ENCODE measurements around the gene AUTS2. TPM values are rescaled to one million over a fixed set of nuclear protein-coding genes. Genes with fewer than 3 reads are reported as not detected.

AUTS2 gene
- total and polyA plus RNA-seq, 7 experiments from 2014 or later, result 0.40 to 31.7 (median 4.2) TPM

DNA sequence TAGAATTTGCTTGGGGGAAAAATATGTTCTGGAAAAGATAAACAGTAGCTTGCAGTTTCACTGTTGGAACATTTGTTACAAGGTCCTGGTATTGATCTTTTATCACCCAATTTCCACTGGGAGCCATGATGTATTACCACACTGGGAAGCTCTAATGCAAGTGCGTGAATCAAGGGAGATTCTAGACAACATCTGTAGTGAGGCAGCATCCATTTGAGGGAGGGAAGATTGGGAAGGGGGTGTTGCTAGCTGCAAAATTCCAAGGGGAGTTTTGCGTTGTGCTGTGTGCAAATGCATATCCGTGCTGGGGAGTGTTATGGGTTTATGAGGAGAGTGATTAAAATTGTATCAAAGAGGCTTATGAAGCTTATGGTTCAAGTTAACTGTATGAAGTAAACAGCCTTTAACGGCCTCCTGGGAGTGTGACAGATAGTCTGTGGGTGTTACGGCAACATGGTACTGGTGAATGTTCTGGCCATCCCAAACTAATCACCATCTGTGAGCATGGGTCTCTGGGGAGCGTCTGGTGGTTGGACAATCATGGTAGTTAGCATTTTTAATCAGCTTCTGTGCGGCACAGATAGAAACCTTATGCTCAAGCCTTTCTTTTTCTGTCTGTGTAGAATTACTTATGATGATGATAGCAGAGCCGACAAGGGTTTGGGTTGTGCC lies 931.8 kb downstream of the AUTS2 start:
- Histone ChIP-seq H3K4me1 (ENCODE audit: control insufficient read depth in 2 of 2, insufficient read depth in 2 of 2, low read length in 2 of 2) (no peaks in the 10 kb centered on the region), H3K27me3 (ENCODE audit: control insufficient read depth in 2 of 2, insufficient read depth in 2 of 2, low read length in 2 of 2) (no peaks in the 10 kb centered on the region), H3K4me3 (ENCODE audit: low read length) (no peak overlapping the region), H3K9me3 (ENCODE audit: control insufficient read depth in 2 of 3, low read length in 3 of 3) (no peaks in the 10 kb centered on the region), H3K27ac (ENCODE audit: low read depth, low read length) (no peak overlapping the region), H3K36me3 (ENCODE audit: control insufficient read depth in 2 of 3, insufficient read depth in 3 of 3, low read length in 3 of 3) (no peaks in the 10 kb centered on the region)
- CTCF ChIA-PET, result no interaction called here
- DNase-seq (no peak), ATAC-seq (no peak)
- Mint-ChIP-seq H3K4me3 (no peak overlapping the region), H3K4me1 (no peaks in the 10 kb centered on the region), H3K9me3 (peaks cover 0 to 5% (median 0%) of the 10 kb centered on the region in 11 donors), H3K36me3 (peaks cover 0 to 4% (median 0%) of the 10 kb centered on the region in 5 donors), H3K27ac (no peak overlapping the region), H3K27me3 (peaks cover 0 to 8% (median 0%) of the 10 kb centered on the region in 5 donors)
- POLR2A ChIA-PET, result no interaction called here
- intact Hi-C loops (cut with micrococcal nuclease), result no loop called here

DNA sequence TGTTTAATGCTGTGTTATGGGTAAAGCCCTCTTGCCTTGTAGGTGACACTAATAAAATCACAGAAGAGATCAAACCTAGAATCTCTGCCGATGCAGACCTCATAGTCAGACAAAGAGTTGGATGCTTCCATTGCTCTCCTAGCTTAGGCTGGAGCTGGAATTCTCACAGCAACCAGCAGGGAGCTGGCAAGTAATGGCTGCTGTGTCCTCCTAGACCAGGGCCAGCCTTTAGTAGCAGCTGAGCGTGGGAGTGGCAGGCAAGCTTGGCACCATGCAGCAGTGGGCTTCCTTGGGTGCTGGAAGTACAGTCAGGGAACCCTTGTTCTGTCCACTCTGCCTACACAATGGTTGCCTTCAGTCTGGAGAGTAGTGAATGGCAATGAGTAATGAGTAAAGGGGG lies 935.3 kb downstream of the AUTS2 start:
- ATAC-seq, result no peak
- CTCF ChIA-PET, result no interaction called here
- POLR2A ChIA-PET, result no interaction called here

DNA sequence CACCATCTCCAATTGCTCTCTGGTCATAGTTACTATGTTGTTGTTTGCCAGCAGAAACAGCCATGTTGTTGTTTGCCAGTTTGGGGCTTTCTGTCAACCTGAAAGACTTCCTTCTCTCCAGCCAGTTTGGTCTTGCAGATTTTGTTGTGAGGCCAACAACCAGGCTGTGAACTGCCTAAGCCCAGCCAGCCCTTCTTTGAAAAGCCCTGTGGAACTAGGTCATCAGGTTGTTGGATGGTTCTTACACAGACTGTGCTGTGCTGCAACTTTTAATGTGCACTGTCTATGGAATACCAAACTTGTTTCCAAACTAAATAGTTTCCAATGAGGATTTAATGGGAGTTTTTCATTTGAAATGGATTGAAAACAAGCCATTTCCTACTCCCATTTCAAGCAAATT lies 940.9 kb downstream of the AUTS2 start:
- ChIA-PET POLR2A (no interaction called here), CTCF (no interaction called here)
- Histone ChIP-seq H3K4me1 (ENCODE audit: control insufficient read depth in 2 of 2, insufficient read depth in 2 of 2, low read length in 2 of 2) (no peaks in the 10 kb centered on the region), H3K27ac (ENCODE audit: low read depth, low read length) (no peak overlapping the region), H3K36me3 (ENCODE audit: control insufficient read depth in 2 of 3, insufficient read depth in 3 of 3, low read length in 3 of 3) (no peaks in the 10 kb centered on the region), H3K4me3 (ENCODE audit: low read length) (no peak overlapping the region), H3K27me3 (ENCODE audit: control insufficient read depth in 2 of 2, insufficient read depth in 2 of 2, low read length in 2 of 2) (no peaks in the 10 kb centered on the region), H3K9me3 (ENCODE audit: control insufficient read depth in 2 of 3, low read length in 3 of 3) (no peaks in the 10 kb centered on the region)
- DNase-seq (no peak), ATAC-seq (no peak)
- H3K9me3 Mint-ChIP-seq, result peaks cover 0 to 5% (median 0%) of the 10 kb centered on the region in 11 donors
- peaks cover 0 to 8% (median 0%) of the 10 kb centered on the region in 5 donors for H3K27me3 Mint-ChIP-seq
- intact Hi-C loops (cut with micrococcal nuclease), result no loop called here
- H3K36me3 Mint-ChIP-seq, result no peaks in the 10 kb centered on the region
- H3K4me3 Mint-ChIP-seq, result no peak overlapping the region
- no peak overlapping the region for H3K27ac Mint-ChIP-seq
- H3K4me1 Mint-ChIP-seq, result no peaks in the 10 kb centered on the region

More for the DNA sequence above, 935.3 kb downstream of the AUTS2 start:
- Mint-ChIP-seq H3K4me1 (no peaks in the 10 kb centered on the region), H3K36me3 (peaks cover 0 to 4% (median 0%) of the 10 kb centered on the region in 5 donors), H3K9me3 (peaks cover 0 to 5% (median under 1%) of the 10 kb centered on the region in 11 donors), H3K4me3 (no peak overlapping the region), H3K27me3 (no peaks in the 10 kb centered on the region), H3K27ac (no peak overlapping the region)
- Histone ChIP-seq H3K4me1 (ENCODE audit: control insufficient read depth in 2 of 2, insufficient read depth in 2 of 2, low read length in 2 of 2) (no peaks in the 10 kb centered on the region), H3K9me3 (ENCODE audit: control insufficient read depth in 2 of 3, low read length in 3 of 3) (no peaks in the 10 kb centered on the region), H3K27me3 (ENCODE audit: control insufficient read depth in 2 of 2, insufficient read depth in 2 of 2, low read length in 2 of 2) (no peaks in the 10 kb centered on the region), H3K27ac (ENCODE audit: low read depth, low read length) (no peak overlapping the region), H3K4me3 (ENCODE audit: low read length) (no peak overlapping the region), H3K36me3 (ENCODE audit: control insufficient read depth in 2 of 3, insufficient read depth in 3 of 3, low read length in 3 of 3) (no peaks in the 10 kb centered on the region)
- no peak for DNase-seq
- intact Hi-C loops (cut with micrococcal nuclease), result no loop called here

DNA sequence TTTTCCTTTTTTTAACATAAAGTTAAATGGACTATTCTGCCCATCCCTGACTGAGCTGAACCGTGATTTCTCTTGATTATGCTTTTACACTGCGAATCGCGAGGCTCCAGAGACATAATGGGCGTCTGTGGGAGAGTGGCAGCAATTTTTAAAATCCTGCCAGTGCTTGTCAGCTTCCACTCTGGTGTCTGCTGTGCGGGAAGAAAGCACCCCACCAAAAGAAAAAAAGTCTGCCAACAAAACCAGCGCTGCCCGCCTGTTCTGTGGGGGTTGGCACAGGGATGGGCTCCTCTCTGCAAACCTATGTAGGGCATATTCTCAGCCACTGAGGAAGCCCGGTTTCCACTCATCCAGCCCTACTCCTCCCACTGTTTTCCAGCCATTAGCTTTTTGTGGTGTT lies 941.3 kb downstream of the AUTS2 start:
- H3K9me3 Mint-ChIP-seq, result peaks cover 0 to 5% (median 0%) of the 10 kb centered on the region in 11 donors
- CTCF ChIA-PET, result no interaction called here
- no peak overlapping the region for H3K4me3 Mint-ChIP-seq
- intact Hi-C loops (cut with micrococcal nuclease), result no loop called here
- H3K36me3 ChIP-seq (ENCODE audit: control insufficient read depth in 2 of 3, insufficient read depth in 3 of 3, low read length in 3 of 3), result no peaks in the 10 kb centered on the region
- H3K27me3 Mint-ChIP-seq, result peaks cover 0 to 8% (median 0%) of the 10 kb centered on the region in 5 donors
- no peaks in the 10 kb centered on the region for H3K27me3 ChIP-seq (ENCODE audit: control insufficient read depth in 2 of 2, insufficient read depth in 2 of 2, low read length in 2 of 2)
- H3K4me1 ChIP-seq (ENCODE audit: control insufficient read depth in 2 of 2, insufficient read depth in 2 of 2, low read length in 2 of 2), result no peaks in the 10 kb centered on the region
- no peak for ATAC-seq
- H3K36me3 Mint-ChIP-seq, result no peaks in the 10 kb centered on the region
- H3K4me1 Mint-ChIP-seq, result no peaks in the 10 kb centered on the region
- H3K4me3 ChIP-seq (ENCODE audit: low read length), result no peak overlapping the region
- no peak overlapping the region for H3K27ac ChIP-seq (ENCODE audit: low read depth, low read length)
- DNase-seq, result no peak
- POLR2A ChIA-PET, result no interaction called here
- H3K27ac Mint-ChIP-seq, result no peak overlapping the region
- H3K9me3 ChIP-seq (ENCODE audit: control insufficient read depth in 2 of 3, low read length in 3 of 3), result no peaks in the 10 kb centered on the region

DNA sequence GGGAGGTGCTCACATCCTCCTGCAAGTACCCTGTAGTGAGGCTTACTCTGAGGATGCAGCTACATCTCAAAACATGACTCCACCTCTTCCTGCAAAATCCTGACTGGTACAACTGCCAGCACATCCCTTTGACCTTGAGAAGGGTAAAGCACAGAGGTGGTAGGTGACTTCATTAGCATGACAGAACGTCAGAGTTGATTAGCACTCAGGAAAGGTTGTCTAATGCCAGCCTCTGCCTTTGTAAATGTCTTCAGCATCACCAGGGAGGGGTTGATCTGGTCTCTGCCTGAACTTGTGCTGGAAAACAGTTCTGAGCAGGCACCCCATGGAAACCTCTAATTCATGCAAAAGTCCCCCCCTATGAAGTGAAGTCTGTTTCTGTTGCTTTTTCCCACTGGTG lies 942.4 kb downstream of the AUTS2 start:
- intact Hi-C loops (cut with micrococcal nuclease), result no loop called here
- POLR2A ChIA-PET, result no interaction called here
- H3K4me3 Mint-ChIP-seq, result no peak overlapping the region
- ATAC-seq (no peak), DNase-seq (no peak)
- H3K27ac ChIP-seq (ENCODE audit: low read depth, low read length), result no peak overlapping the region
- no peaks in the 10 kb centered on the region for H3K4me1 ChIP-seq (ENCODE audit: control insufficient read depth in 2 of 2, insufficient read depth in 2 of 2, low read length in 2 of 2)
- H3K4me1 Mint-ChIP-seq, result no peaks in the 10 kb centered on the region
- H3K9me3 Mint-ChIP-seq, result peaks cover 0 to 5% (median 0%) of the 10 kb centered on the region in 11 donors
- H3K36me3 Mint-ChIP-seq, result no peaks in the 10 kb centered on the region
- no peaks in the 10 kb centered on the region for H3K9me3 ChIP-seq (ENCODE audit: control insufficient read depth in 2 of 3, low read length in 3 of 3)
- H3K27me3 Mint-ChIP-seq, result peaks cover 0 to 8% (median 0%) of the 10 kb centered on the region in 5 donors
- no peaks in the 10 kb centered on the region for H3K36me3 ChIP-seq (ENCODE audit: control insufficient read depth in 2 of 3, insufficient read depth in 3 of 3, low read length in 3 of 3)
- CTCF ChIA-PET, result no interaction called here
- H3K27ac Mint-ChIP-seq, result no peak overlapping the region
- no peaks in the 10 kb centered on the region for H3K27me3 ChIP-seq (ENCODE audit: control insufficient read depth in 2 of 2, insufficient read depth in 2 of 2, low read length in 2 of 2)
- no peak overlapping the region for H3K4me3 ChIP-seq (ENCODE audit: low read length)

DNA sequence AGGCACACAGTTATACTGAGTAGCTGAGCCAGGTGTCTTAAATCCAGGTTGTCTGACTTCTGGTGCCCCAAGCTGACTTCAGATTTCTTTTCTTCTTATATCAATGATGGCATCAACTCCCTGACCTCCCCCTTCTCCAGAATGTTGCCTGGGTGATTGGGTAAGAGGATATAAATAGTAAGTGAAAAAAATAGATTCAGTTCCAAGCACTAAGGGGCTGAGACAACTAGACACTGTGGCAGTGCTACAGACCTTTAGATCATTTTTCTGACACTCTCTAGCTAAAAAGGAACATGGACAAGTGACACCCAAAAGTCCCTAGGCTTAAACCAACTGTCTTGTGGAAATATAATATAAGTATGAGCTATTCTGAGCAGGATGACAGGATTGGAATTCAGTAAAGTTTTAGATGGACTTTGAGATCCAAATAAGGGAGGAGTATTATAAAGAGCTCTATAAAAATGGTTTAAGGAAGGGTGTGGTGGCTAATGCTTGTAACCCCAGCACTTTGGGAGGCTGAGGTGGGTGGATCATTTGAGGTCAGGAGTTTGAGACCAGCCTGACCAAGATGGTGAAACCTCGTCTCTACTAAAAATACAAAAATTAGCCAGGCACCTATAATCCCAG lies 944.6 kb downstream of the AUTS2 start:
- Histone ChIP-seq H3K27me3 (ENCODE audit: control insufficient read depth in 2 of 2, insufficient read depth in 2 of 2, low read length in 2 of 2) (no peaks in the 10 kb centered on the region), H3K27ac (ENCODE audit: low read depth, low read length) (no peak overlapping the region), H3K36me3 (ENCODE audit: control insufficient read depth in 2 of 3, insufficient read depth in 3 of 3, low read length in 3 of 3) (no peaks in the 10 kb centered on the region), H3K9me3 (ENCODE audit: control insufficient read depth in 2 of 3, low read length in 3 of 3) (no peaks in the 10 kb centered on the region), H3K4me3 (ENCODE audit: low read length) (no peak overlapping the region), H3K4me1 (ENCODE audit: control insufficient read depth in 2 of 2, insufficient read depth in 2 of 2, low read length in 2 of 2) (no peaks in the 10 kb centered on the region)
- Mint-ChIP-seq H3K4me1 (no peaks in the 10 kb centered on the region), H3K4me3 (no peak overlapping the region), H3K9me3 (peaks cover 0 to 8% (median 0%) of the 10 kb centered on the region in 11 donors), H3K36me3 (no peaks in the 10 kb centered on the region), H3K27ac (no peak overlapping the region), H3K27me3 (peaks cover 0 to 8% (median 0%) of the 10 kb centered on the region in 5 donors)
- POLR2A ChIA-PET, result no interaction called here
- DNase-seq (no peak), ATAC-seq (no peak)
- CTCF ChIA-PET, result no interaction called here
- intact Hi-C loops (cut with micrococcal nuclease), result no loop called here

DNA sequence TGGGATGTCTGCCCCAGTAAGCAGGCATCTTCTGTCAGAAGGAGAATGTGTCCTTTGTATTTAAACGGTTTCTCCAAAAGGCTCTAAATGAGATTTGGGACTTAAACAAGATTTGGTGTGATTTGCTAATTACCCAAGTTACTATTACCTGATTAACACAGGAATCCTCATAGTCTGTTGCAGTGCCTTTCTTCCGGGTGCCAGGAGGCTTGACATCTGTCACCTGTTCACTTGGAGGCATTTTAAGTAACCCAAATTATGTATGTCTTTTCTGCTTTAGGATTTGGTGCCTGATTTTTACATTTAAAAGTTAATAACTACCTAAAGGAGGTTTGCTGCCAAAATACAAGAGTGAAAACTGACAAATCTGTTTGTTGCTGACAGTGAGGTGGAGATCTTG lies 945.7 kb downstream of the AUTS2 start:
- H3K4me3 Mint-ChIP-seq, result no peak overlapping the region
- no peaks in the 10 kb centered on the region for H3K36me3 ChIP-seq (ENCODE audit: control insufficient read depth in 2 of 3, insufficient read depth in 3 of 3, low read length in 3 of 3)
- ChIA-PET POLR2A (no interaction called here), CTCF (no interaction called here)
- no peak overlapping the region for H3K27ac ChIP-seq (ENCODE audit: low read depth, low read length)
- intact Hi-C loops (cut with micrococcal nuclease), result no loop called here
- ATAC-seq, result no peak
- peaks cover 0 to 9% (median 0%) of the 10 kb centered on the region in 11 donors for H3K9me3 Mint-ChIP-seq
- no peak overlapping the region for H3K27ac Mint-ChIP-seq
- no peaks in the 10 kb centered on the region for H3K36me3 Mint-ChIP-seq
- no peaks in the 10 kb centered on the region for H3K4me1 ChIP-seq (ENCODE audit: control insufficient read depth in 2 of 2, insufficient read depth in 2 of 2, low read length in 2 of 2)
- no peaks in the 10 kb centered on the region for H3K27me3 ChIP-seq (ENCODE audit: control insufficient read depth in 2 of 2, insufficient read depth in 2 of 2, low read length in 2 of 2)
- DNase-seq, result no peak
- peaks cover 0 to 8% (median 0%) of the 10 kb centered on the region in 5 donors for H3K27me3 Mint-ChIP-seq
- H3K9me3 ChIP-seq (ENCODE audit: control insufficient read depth in 2 of 3, low read length in 3 of 3), result no peaks in the 10 kb centered on the region
- H3K4me3 ChIP-seq (ENCODE audit: low read length), result no peak overlapping the region
- no peaks in the 10 kb centered on the region for H3K4me1 Mint-ChIP-seq

All from naive thymus-derived CD4-positive, alpha-beta T cell (primary cell).